PC-9 (cell line): ENCODE data around the gene ZFAND3. TPM values are rescaled to one million over a fixed set of nuclear protein-coding genes. Genes with fewer than 3 reads are reported as not detected.

Experiments used
- BruUV-seq: library from RNA; stranded (reverse); fragments of 400-500 nt; replicated peaks from 2 replicates; lab custom pipeline; 2021; lab: Mats Ljungman, UMichigan
- CTCF ChIA-PET: fragments of 300-600 bp; sonication (Branson Sonifier 250); formaldehyde crosslinking; loops from one replicate; lab custom pipeline; 2022; ENCODE audit warnings: antibody characterized with exemption; lab: Charles Lee
- POLR2A ChIA-PET: fragments of 300-600 bp; sonication (Branson Sonifier 250); formaldehyde crosslinking; loops from one replicate; lab custom pipeline; 2022; ENCODE audit warnings: antibody characterized with exemption; ENCODE audit not compliant: unreplicated experiment; lab: Charles Lee
- DNase-seq, 2 experiments: peaks; one replicate each; pipeline versions ENCODE4 v3.0.0 to v3.0.0-alpha.2; 2015 to 2022; ENCODE audit warnings: mixed read lengths in 1 of 2
- H2AFZ ChIP-seq: fragments of 200-600 bp; sonication (generic); 2 replicates; pipeline ENCODE4 v1.8.1; 2017; ENCODE audit warnings: antibody characterized with exemption
- H3F3A ChIP-seq: fragments of 200-600 bp; sonication (generic); 2 replicates; pipeline ENCODE4 v1.8.1; 2017; ENCODE audit warnings: antibody characterized with exemption, mild to moderate bottlenecking, low read depth; ENCODE audit not compliant: insufficient read depth
- H3K27ac ChIP-seq: fragments of 200-600 bp; sonication (generic); 2 replicates; pipeline ENCODE4 v1.6.1; 2016; ENCODE audit warnings: mixed run types
- H3K27me3 ChIP-seq: fragments of 200-600 bp; sonication (generic); 2 replicates; pipeline ENCODE4 v1.6.1; 2016; ENCODE audit warnings: low read depth, mixed run types; ENCODE audit not compliant: insufficient read depth
- H3K36me3 ChIP-seq: fragments of 200-600 bp; sonication (generic); 2 replicates; pipeline ENCODE4 v1.6.1; 2016; ENCODE audit warnings: low read depth, mixed run types
- H3K4me1 ChIP-seq: fragments of 200-600 bp; sonication (generic); replicated peaks from 2 replicates; pipeline ENCODE4 v1.6.1; 2016; ENCODE audit warnings: mixed run types; ENCODE audit not compliant: insufficient read depth
- H3K4me2 ChIP-seq: fragments of 200-600 bp; sonication (generic); 2 replicates; pipeline ENCODE4 v1.6.1; 2017; ENCODE audit warnings: mixed run types
- H3K4me3 ChIP-seq: fragments of 200-600 bp; sonication (generic); 2 replicates; pipeline ENCODE4 v1.6.1; 2016; ENCODE audit warnings: mixed run types
- H3K79me2 ChIP-seq: fragments of 200-600 bp; sonication (generic); 2 replicates; pipeline ENCODE4 v1.6.1; 2017; ENCODE audit warnings: low read depth, mixed run types
- H3K9me2 ChIP-seq: fragments of 200-600 bp; sonication (generic); 2 replicates; pipeline ENCODE4 v1.8.1; 2017; ENCODE audit warnings: mild to moderate bottlenecking; ENCODE audit not compliant: insufficient read depth
- H3K9me3 ChIP-seq: fragments of 200-600 bp; sonication (generic); 2 replicates; pipeline ENCODE4 v1.8.1; 2016; ENCODE audit warnings: low read depth; ENCODE audit not compliant: insufficient read depth
- H4K20me1 ChIP-seq: fragments of 200-600 bp; sonication (generic); 2 replicates; pipeline ENCODE4 v1.8.1; 2017; ENCODE audit not compliant: insufficient read depth
- EZH2 ChIP-seq: fragments of 200-600 bp; sonication (generic); IDR thresholded peaks from 2 replicates; pipeline ENCODE4 v1.8.0; 2017; ENCODE audit warnings: antibody characterized with exemption, low read depth
- intact Hi-C: fragments of 100-400 bp; cut with micrococcal nuclease; formaldehyde crosslinking; loops from one replicate; pipeline ENCODE4 v1.10.0; 2022; ENCODE audit not compliant: unreplicated experiment
- total RNA-seq: library from RNA; stranded (reverse); gene quantifications from 2 replicates; pipeline ENCODE4 v1.2.3, GENCODE V29; 2021
- TF ChIP-seq, protein P1 (sequence below): fragments of 200-600 bp; sonication (generic); conservative IDR thresholded peaks from 2 replicates; pipeline ENCODE4 v1.6.1; 2017; ENCODE audit warnings: mixed run types, antibody characterized with exemption, mild to moderate bottlenecking, moderate library complexity

Gene ZFAND3
- total RNA-seq, 1 experiment from 2014 or later: 46.8 TPM

DNA sequence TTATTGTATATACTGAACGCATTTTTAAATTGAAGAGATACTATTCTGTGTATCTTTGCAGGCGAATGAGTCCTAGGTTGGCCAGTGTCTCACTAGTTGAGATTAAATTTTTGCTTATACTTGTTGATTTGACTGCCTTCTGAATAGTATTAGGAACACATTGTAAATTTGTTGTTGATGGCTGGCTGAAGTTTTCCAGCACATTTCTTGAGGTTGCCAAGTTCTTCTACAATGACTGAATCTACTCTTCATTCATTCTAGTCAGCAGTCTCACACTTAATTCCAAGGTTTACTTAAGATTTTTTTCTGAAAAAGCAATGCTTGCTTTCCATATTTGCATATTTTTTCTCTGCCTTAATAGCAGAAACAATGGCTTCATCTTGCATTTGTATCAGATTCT lies 151.7 kb downstream of the ZFAND3 start:
- Histone ChIP-seq H3K36me3 (no peaks in the 10 kb centered on the region), H3F3A (peaks cover 4% of the 10 kb centered on the region; the same call in 1 of the 2 replicates), H3K79me2 (peaks cover 57% of the 10 kb centered on the region), H2AFZ (no peak overlapping the region), H3K4me2 (no peak overlapping the region), H3K4me3 (no peak overlapping the region), H3K27ac (no peak overlapping the region), H3K27me3 (no peaks in the 10 kb centered on the region), H3K9me3 (peaks cover 20% of the 10 kb centered on the region), H3K9me2 (no peaks in the 10 kb centered on the region; the same call in 1 of the 2 replicates), H4K20me1 (peaks cover 12% of the 10 kb centered on the region), H3K4me1 (peaks cover 9% of the 10 kb centered on the region)
- ChIA-PET CTCF (no interaction called here), POLR2A (no interaction called here)
- BruUV-seq: no TSS peak
- DNase-seq: no peak
- intact Hi-C loops: no loop called here
- TF ChIP-seq, protein P1, sequence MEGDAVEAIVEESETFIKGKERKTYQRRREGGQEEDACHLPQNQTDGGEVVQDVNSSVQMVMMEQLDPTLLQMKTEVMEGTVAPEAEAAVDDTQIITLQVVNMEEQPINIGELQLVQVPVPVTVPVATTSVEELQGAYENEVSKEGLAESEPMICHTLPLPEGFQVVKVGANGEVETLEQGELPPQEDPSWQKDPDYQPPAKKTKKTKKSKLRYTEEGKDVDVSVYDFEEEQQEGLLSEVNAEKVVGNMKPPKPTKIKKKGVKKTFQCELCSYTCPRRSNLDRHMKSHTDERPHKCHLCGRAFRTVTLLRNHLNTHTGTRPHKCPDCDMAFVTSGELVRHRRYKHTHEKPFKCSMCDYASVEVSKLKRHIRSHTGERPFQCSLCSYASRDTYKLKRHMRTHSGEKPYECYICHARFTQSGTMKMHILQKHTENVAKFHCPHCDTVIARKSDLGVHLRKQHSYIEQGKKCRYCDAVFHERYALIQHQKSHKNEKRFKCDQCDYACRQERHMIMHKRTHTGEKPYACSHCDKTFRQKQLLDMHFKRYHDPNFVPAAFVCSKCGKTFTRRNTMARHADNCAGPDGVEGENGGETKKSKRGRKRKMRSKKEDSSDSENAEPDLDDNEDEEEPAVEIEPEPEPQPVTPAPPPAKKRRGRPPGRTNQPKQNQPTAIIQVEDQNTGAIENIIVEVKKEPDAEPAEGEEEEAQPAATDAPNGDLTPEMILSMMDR: no peak
- no peak for TF ChIP-seq EZH2

GRCh38 chr6:37971711-37972390 lies 152.3 kb downstream of the ZFAND3 start:
- no peak for DNase-seq
- TF ChIP-seq EZH2: no peak
- TF ChIP-seq, protein P1: no peak
- peaks cover 20% of the 10 kb centered on the region for H3K9me3 ChIP-seq
- H3K4me2 ChIP-seq: no peak overlapping the region
- intact Hi-C loops: no loop called here
- BruUV-seq: no TSS peak
- H3K9me2 ChIP-seq: no peaks in the 10 kb centered on the region; the same call in 1 of the 2 replicates
- peaks cover 51% of the 10 kb centered on the region for H3K79me2 ChIP-seq
- H3K36me3 ChIP-seq: no peaks in the 10 kb centered on the region
- POLR2A ChIA-PET: no interaction called here
- H3K27ac ChIP-seq: no peak overlapping the region
- no peak overlapping the region for H2AFZ ChIP-seq
- H3K4me3 ChIP-seq: no peak overlapping the region
- CTCF ChIA-PET: interaction anchor here (0.5 kb wide), 1 partner anchor 38 kb away, joined by 5 read pairs; no protein-coding TSS in a partner anchor
- H3K4me1 ChIP-seq: peaks cover 3% of the 10 kb centered on the region; the same call in 1 of the 2 replicates
- H3K27me3 ChIP-seq: no peaks in the 10 kb centered on the region
- H4K20me1 ChIP-seq: peaks cover 9% of the 10 kb centered on the region
- H3F3A ChIP-seq: 0 out of 2 replicates have a peak, but pooled peaks cover 4% of the 10 kb centered on the region

DNA sequence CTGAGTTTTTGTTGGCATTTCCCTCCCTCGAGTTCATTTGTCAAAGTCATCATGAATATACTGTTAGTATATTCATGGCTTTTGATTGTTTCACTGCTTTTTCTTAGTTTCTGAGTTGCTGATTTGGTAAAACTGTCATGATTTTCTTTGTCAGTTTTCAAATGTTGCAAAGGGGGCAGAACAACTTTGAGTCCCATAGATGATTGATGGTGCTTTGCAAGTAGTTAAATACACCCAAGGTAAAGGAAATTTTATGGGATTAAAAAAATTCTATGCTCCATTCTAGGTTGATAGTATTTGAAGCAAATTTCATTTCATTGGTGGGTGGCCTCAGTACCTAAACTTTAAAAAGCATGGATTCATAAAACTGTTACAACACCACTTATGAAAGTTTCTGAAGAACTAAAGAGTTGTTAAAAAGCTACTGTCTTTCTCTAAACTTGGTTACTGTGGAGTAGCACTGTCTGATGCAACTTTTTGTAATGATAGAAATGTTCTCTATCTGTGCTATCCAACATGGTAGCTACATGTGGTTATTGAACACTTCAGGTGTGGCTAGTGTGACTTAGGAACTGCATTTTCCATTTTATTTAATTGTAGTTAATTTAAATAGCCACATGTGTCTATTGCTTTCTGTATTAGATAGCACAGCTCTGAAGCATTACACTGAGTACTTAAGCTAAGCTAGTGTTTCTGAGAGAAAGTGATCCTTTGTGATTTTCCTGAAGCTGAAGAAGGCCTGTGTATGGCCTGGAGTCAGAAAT lies 153.6 kb downstream of the ZFAND3 start:
- Histone ChIP-seq H3F3A (0 out of 2 replicates have a peak, but pooled peaks cover 4% of the 10 kb centered on the region), H3K9me2 (no peaks in the 10 kb centered on the region; the same call in 1 of the 2 replicates), H4K20me1 (peaks cover 10% of the 10 kb centered on the region), H3K4me3 (no peak overlapping the region), H3K4me2 (no peak overlapping the region), H3K36me3 (no peaks in the 10 kb centered on the region), H2AFZ (no peak overlapping the region), H3K4me1 (no peaks in the 10 kb centered on the region), H3K79me2 (peaks cover 47% of the 10 kb centered on the region), H3K9me3 (peaks cover 17% of the 10 kb centered on the region; the same call in 1 of the 2 replicates), H3K27me3 (no peaks in the 10 kb centered on the region), H3K27ac (0 out of 2 replicates have a peak overlapping the region, but pooled peaks have one; percentile 9)
- intact Hi-C loops: no loop called here
- POLR2A ChIA-PET: no interaction called here
- no TSS peak for BruUV-seq
- CTCF ChIA-PET: no interaction called here
- DNase-seq: no peak
- TF ChIP-seq, protein P1: no peak
